ENCODE data around the gene PBX1.
"Not testable (repeated sequence)": the region's sequence is repeated elsewhere in the genome, so short reads cannot be mapped to it uniquely, and the experiment has no call there.

The PBX1 gene

GRCh38 chr1:164645921-164646320 is 86.9 kb downstream of the PBX1 start:
- DNase-seq = no peak

- DNase-seq = no peak
Observed at GRCh38 chr1:164647211-164647610, 88.2 kb downstream of the PBX1 start.

- no peak for DNase-seq
Observed at GRCh38 chr1:164648636-164649035, 89.7 kb downstream of the PBX1 start.

- DNase-seq = no peak
Observed at GRCh38 chr1:164649146-164649545, 90.2 kb downstream of the PBX1 start.

- no peak for DNase-seq
Observed at GRCh38 chr1:164650531-164650930, 91.5 kb downstream of the PBX1 start.

- DNase-seq = no peak
Observed at GRCh38 chr1:164651351-164651951, 92.5 kb downstream of the PBX1 start.

GRCh38 chr1:164652969-164653368 is 94.0 kb downstream of the PBX1 start:
- DNase-seq = not testable (repeated sequence)

- DNase-seq = no peak
Observed at GRCh38 chr1:164653705-164654104, 94.7 kb downstream of the PBX1 start.

GRCh38 chr1:164654200-164654599 is 95.2 kb downstream of the PBX1 start:
- no peak for DNase-seq

GRCh38 chr1:164658864-164659263 is 99.9 kb downstream of the PBX1 start:
- DNase-seq = no peak

- no peak for DNase-seq
Observed at GRCh38 chr1:164659621-164660411, 100.8 kb downstream of the PBX1 start.

- peak; percentile 35 for DNase-seq
Observed at GRCh38 chr1:164660412-164660772, 101.4 kb downstream of the PBX1 start.

GRCh38 chr1:164660775-164661174 is 101.8 kb downstream of the PBX1 start:
- no peak for DNase-seq

- no peak for DNase-seq
Observed at GRCh38 chr1:164662462-164662861, 103.5 kb downstream of the PBX1 start.

GRCh38 chr1:164662955-164663354 is 104.0 kb downstream of the PBX1 start:
- DNase-seq = no peak

- DNase-seq = no peak
Observed at GRCh38 chr1:164664127-164664526, 105.1 kb downstream of the PBX1 start.

GRCh38 chr1:164667001-164667400 is 108.0 kb downstream of the PBX1 start:
- no peak for DNase-seq

- DNase-seq = no peak
Observed at GRCh38 chr1:164667600-164667999, 108.6 kb downstream of the PBX1 start.

GRCh38 chr1:164668491-164669400 is 109.8 kb downstream of the PBX1 start:
- DNase-seq = no peak

GRCh38 chr1:164670026-164670425 is 111.0 kb downstream of the PBX1 start:
- no peak for DNase-seq

GRCh38 chr1:164670786-164671185 is 111.8 kb downstream of the PBX1 start:
- DNase-seq = no peak

- DNase-seq = no peak
Observed at GRCh38 chr1:164671323-164671965, 112.5 kb downstream of the PBX1 start.

GRCh38 chr1:164671966-164672571 is 113.1 kb downstream of the PBX1 start:
- DNase-seq = no peak
